Lung (tissue), 12 donors: ENCODE data around the gene CCDC92. TPM values are rescaled to one million over a fixed set of nuclear protein-coding genes. Genes with fewer than 3 reads are reported as not detected.

ENCODE experiments used
- ATAC-seq: fragments of 200-7000 bp; cut with Tn5 transposase; one replicate; pipeline ENCODE4 v1.9.1; 2020; ENCODE audit warnings: moderate number of reproducible peaks; ENCODE audit not compliant: insufficient read depth, low FRiP score
- DNase-seq, 3 donors: peaks; one replicate each; pipeline ENCODE4 v3.0.0-alpha.2; 2013 to 2017
- H3K27ac ChIP-seq, 2 donors: one replicate each; pipeline ENCODE4 v1.5.1; 2013; ENCODE audit warnings: mild to moderate bottlenecking in 2 of 2, moderate library complexity in 2 of 2, control low read depth in 1 of 2, inconsistent platforms in 1 of 2, low read depth in 1 of 2, low read length in 1 of 2
- H3K27me3 ChIP-seq, 3 donors: one replicate each; pipeline ENCODE4 v1.5.1; 2013; ENCODE audit warnings: low read length in 2 of 3; ENCODE audit not compliant: control insufficient read depth in 3 of 3, insufficient read depth in 3 of 3
- H3K36me3 ChIP-seq, 4 donors: one replicate each; pipeline ENCODE4 v1.5.1; 2013; ENCODE audit warnings: low read length in 4 of 4, mild to moderate bottlenecking in 1 of 4, moderate library complexity in 1 of 4; ENCODE audit not compliant: control insufficient read depth in 4 of 4, insufficient read depth in 4 of 4
- H3K4me1 ChIP-seq, 5 donors: one replicate each; pipeline ENCODE4 v1.5.1; 2013; ENCODE audit warnings: low read length in 5 of 5, mild to moderate bottlenecking in 2 of 5, moderate library complexity in 1 of 5; ENCODE audit not compliant: control insufficient read depth in 5 of 5, insufficient read depth in 5 of 5
- H3K4me3 ChIP-seq: one replicate; pipeline ENCODE4 v1.5.1; 2013; ENCODE audit warnings: mild to moderate bottlenecking, control low read depth, moderate library complexity
- H3K9ac ChIP-seq, 2 donors: one replicate each; pipeline ENCODE4 v1.5.1; 2013; ENCODE audit warnings: low read length in 2 of 2, control low read depth in 1 of 2; ENCODE audit not compliant: insufficient read depth in 1 of 2
- H3K9me3 ChIP-seq, 4 donors: one replicate each; pipeline ENCODE4 v1.5.1; 2013; ENCODE audit warnings: low read length in 3 of 4, mild to moderate bottlenecking in 1 of 4, moderate library complexity in 1 of 4; ENCODE audit not compliant: control insufficient read depth in 4 of 4, insufficient read depth in 3 of 4
- CTCF ChIP-seq: IDR thresholded peaks from 2 replicates; pipeline ENCODE4 v1.5.1; 2012; ENCODE audit warnings: mild to moderate bottlenecking; ENCODE audit errors: control extremely low read depth, extremely low read depth
- WGBS, 2 donors: extraction: QIAGEN DNeasy Blood & Tissue Kit; methylation state at CpG; one replicate each; pipeline ENCODE4 v1.1.7; 2013; 5-methylcytosine and 5-hydroxymethylcytosine counted together
- polyA plus RNA-seq, 2 donors: library from polyadenylated mRNA; stranded (reverse); fragments of 200-250 nt; gene quantifications; one replicate each; pipeline ENCODE4 v1.2.1, GENCODE V29; 2013
- total RNA-seq, 2 donors: library from RNA; depleted of rRNA in 1 of 2; stranded (reverse); fragments of >200 nt in 1 of 2; gene quantifications; one replicate each; pipeline ENCODE4 v1.2.1, GENCODE V29; 2014 to 2021
- donor health status: control.
- donor health status: control.
- donor health status: Bipolar disorder and iron deficiency.
- donor health status: healthy.
- donor health status: DM: yes; HTN: yes; CAD: no.

CCDC92 gene
- total and polyA plus RNA-seq, 4 donors: 17.7 to 55.5 (median 34.8) TPM

GRCh38 chr12:123943816-123944215, 28.8 kb downstream of the CCDC92 start:
- ATAC-seq (no peak), DNase-seq (no peak)
- H3K4me1 ChIP-seq: peaks cover 0 to 23% (median 8%) of the 10 kb centered on the region in 5 donors
- no peak overlapping the region for H3K9ac ChIP-seq
- no peaks in the 10 kb centered on the region for H3K27me3 ChIP-seq
- TF ChIP-seq CTCF: no peak
- no peak overlapping the region for H3K4me3 ChIP-seq
- WGBS, 2 donors: 78 to 79% methylated on average over 5 of the region's 5 CpGs
- H3K9me3 ChIP-seq: peaks cover 0 to 5% (median 1%) of the 10 kb centered on the region in 4 donors
- H3K27ac ChIP-seq: no peak overlapping the region
- H3K36me3 ChIP-seq: peaks cover 2 to 19% (median 10%) of the 10 kb centered on the region in 4 donors

GRCh38 chr12:123942911-123943648, 29.6 kb downstream of the CCDC92 start:
- H3K9ac ChIP-seq: no peak overlapping the region
- 92 to 96% methylated on average over 16 of the region's 16 CpGs for WGBS, 2 donors
- no peak overlapping the region for H3K4me3 ChIP-seq
- H3K4me1 ChIP-seq: peaks cover 0 to 29% (median 8%) of the 10 kb centered on the region in 5 donors
- ATAC-seq: no peak
- H3K36me3 ChIP-seq: peaks cover 2 to 19% (median 10%) of the 10 kb centered on the region in 4 donors
- H3K27ac ChIP-seq: no peak overlapping the region
- H3K9me3 ChIP-seq: peaks cover 0 to 5% (median 1%) of the 10 kb centered on the region in 4 donors
- peak; percentile 27 to 89 (median 82) for DNase-seq
- TF ChIP-seq CTCF: no peak
- no peaks in the 10 kb centered on the region for H3K27me3 ChIP-seq

- Histone ChIP-seq H3K4me1 (peaks cover 0 to 29% (median 8%) of the 10 kb centered on the region in 5 donors), H3K27me3 (no peaks in the 10 kb centered on the region), H3K9me3 (peaks cover 0 to 5% (median 1%) of the 10 kb centered on the region in 4 donors), H3K9ac (no peak overlapping the region), H3K27ac (no peak overlapping the region), H3K4me3 (no peak overlapping the region), H3K36me3 (peaks cover 2 to 21% (median 12%) of the 10 kb centered on the region in 4 donors)
- no peak for DNase-seq
- no peak for TF ChIP-seq CTCF
- WGBS, 2 donors: 89 to 94% methylated on average over 10 of the region's 10 CpGs
- no peak for ATAC-seq
Measured at GRCh38 chr12:123942238-123942653, 30.4 kb downstream of the CCDC92 start.
